ENCODE measurements around the gene LGI4.

LGI4 gene

GRCh38 chr19:35090160-35090505 lies 44.7 kb downstream of the LGI4 start:
- H3F3A ChIP-seq (ENCODE audit: low read depth), result no peaks in the 10 kb centered on the region
- H3K27me3 ChIP-seq (ENCODE audit: insufficient read depth, low read length, poor library complexity, severe bottlenecking), result no peaks in the 10 kb centered on the region
- no peaks in the 10 kb centered on the region for H3K79me2 ChIP-seq (ENCODE audit: insufficient read depth, low read length)
- no peak overlapping the region for H3K4me2 ChIP-seq (ENCODE audit: low read depth, low read length, poor library complexity, severe bottlenecking)
- TF ChIP-seq EZH2phosphoT487 (IDR thresholded peaks at IDR 0.05; ENCODE audit: borderline replicate concordance), result no peak
- TF ChIP-seq CTCF (conservative IDR thresholded peaks at IDR 0.05; ENCODE audit: low read length), result no peak
- no peaks in the 10 kb centered on the region for H3K36me3 ChIP-seq (ENCODE audit: insufficient read depth, low read length)
- no peaks in the 10 kb centered on the region for H3K9me2 ChIP-seq (replicated peaks; ENCODE audit: low read depth, low read length)
- H2AFZ ChIP-seq (ENCODE audit: low read length), result no peak overlapping the region
- no peaks in the 10 kb centered on the region for H3K9me3 ChIP-seq (ENCODE audit: insufficient read depth, low read depth, low read length)
- no peaks in the 10 kb centered on the region for H3K4me1 ChIP-seq (ENCODE audit: insufficient read depth, low read length, poor library complexity, severe bottlenecking)
- H3K4me3 ChIP-seq (ENCODE audit: low read length, poor library complexity, severe bottlenecking), result no peak overlapping the region
- no peak overlapping the region for H3K9ac ChIP-seq (ENCODE audit: low read depth, low read length, poor library complexity, severe bottlenecking)
- no peaks in the 10 kb centered on the region for H4K20me1 ChIP-seq (ENCODE audit: insufficient read depth, low read length, poor library complexity, severe bottlenecking)

GRCh38 chr19:35089554-35089953 lies 45.3 kb downstream of the LGI4 start:
- no peaks in the 10 kb centered on the region for H3K4me1 ChIP-seq (ENCODE audit: insufficient read depth, low read length, poor library complexity, severe bottlenecking)
- H2AFZ ChIP-seq (ENCODE audit: low read length), result no peak overlapping the region
- no peaks in the 10 kb centered on the region for H3K9me2 ChIP-seq (replicated peaks; ENCODE audit: low read depth, low read length)
- H3K9me3 ChIP-seq (ENCODE audit: insufficient read depth, low read depth, low read length), result no peaks in the 10 kb centered on the region
- H3K36me3 ChIP-seq (ENCODE audit: insufficient read depth, low read length), result no peaks in the 10 kb centered on the region
- H3K9ac ChIP-seq (ENCODE audit: low read depth, low read length, poor library complexity, severe bottlenecking), result no peak overlapping the region
- H3K79me2 ChIP-seq (ENCODE audit: insufficient read depth, low read length), result no peaks in the 10 kb centered on the region
- no peaks in the 10 kb centered on the region for H4K20me1 ChIP-seq (ENCODE audit: insufficient read depth, low read length, poor library complexity, severe bottlenecking)
- H3K4me3 ChIP-seq (ENCODE audit: low read length, poor library complexity, severe bottlenecking), result no peak overlapping the region
- no peaks in the 10 kb centered on the region for H3K27me3 ChIP-seq (ENCODE audit: insufficient read depth, low read length, poor library complexity, severe bottlenecking)
- H3F3A ChIP-seq (ENCODE audit: low read depth), result no peaks in the 10 kb centered on the region
- H3K4me2 ChIP-seq (ENCODE audit: low read depth, low read length, poor library complexity, severe bottlenecking), result no peak overlapping the region
- TF ChIP-seq EZH2phosphoT487 (IDR thresholded peaks at IDR 0.05; ENCODE audit: borderline replicate concordance) (no peak), CTCF (conservative IDR thresholded peaks at IDR 0.05; ENCODE audit: low read length) (no peak)

- no peak overlapping the region for H2AFZ ChIP-seq (ENCODE audit: low read length)
- H3F3A ChIP-seq (ENCODE audit: low read depth), result no peaks in the 10 kb centered on the region
- H4K20me1 ChIP-seq (ENCODE audit: insufficient read depth, low read length, poor library complexity, severe bottlenecking), result no peaks in the 10 kb centered on the region
- no peaks in the 10 kb centered on the region for H3K9me2 ChIP-seq (replicated peaks; ENCODE audit: low read depth, low read length)
- H3K4me3 ChIP-seq (ENCODE audit: low read length, poor library complexity, severe bottlenecking), result no peak overlapping the region
- H3K36me3 ChIP-seq (ENCODE audit: insufficient read depth, low read length), result no peaks in the 10 kb centered on the region
- no peak overlapping the region for H3K4me2 ChIP-seq (ENCODE audit: low read depth, low read length, poor library complexity, severe bottlenecking)
- H3K27me3 ChIP-seq (ENCODE audit: insufficient read depth, low read length, poor library complexity, severe bottlenecking), result no peaks in the 10 kb centered on the region
- H3K9me3 ChIP-seq (ENCODE audit: insufficient read depth, low read depth, low read length), result no peaks in the 10 kb centered on the region
- no peak for TF ChIP-seq EZH2phosphoT487 (IDR thresholded peaks at IDR 0.05; ENCODE audit: borderline replicate concordance)
- no peak for TF ChIP-seq CTCF (conservative IDR thresholded peaks at IDR 0.05; ENCODE audit: low read length)
- H3K79me2 ChIP-seq (ENCODE audit: insufficient read depth, low read length), result no peaks in the 10 kb centered on the region
- H3K9ac ChIP-seq (ENCODE audit: low read depth, low read length, poor library complexity, severe bottlenecking), result no peak overlapping the region
- H3K4me1 ChIP-seq (ENCODE audit: insufficient read depth, low read length, poor library complexity, severe bottlenecking), result no peaks in the 10 kb centered on the region
Observed at GRCh38 chr19:35088131-35088913, 46.5 kb downstream of the LGI4 start.
